BLaER1 (cell line): ENCODE measurements around the gene MAP2K4.

Experiments used
- H3K27ac ChIP-seq: shearing (Covaris generic); formaldehyde crosslinking; 2 replicates; pipeline ENCODE4 v1.8.1; 2022
- H3K27me3 ChIP-seq: shearing (Covaris generic); formaldehyde crosslinking; 2 replicates; pipeline ENCODE4 v1.8.1; 2022
- H3K36me3 ChIP-seq: shearing (Covaris generic); formaldehyde crosslinking; 2 replicates; pipeline ENCODE4 v1.8.1; 2022
- H3K4me1 ChIP-seq: shearing (Covaris generic); formaldehyde crosslinking; 2 replicates; pipeline ENCODE4 v1.8.1; 2022
- H3K4me2 ChIP-seq: shearing (Covaris generic); formaldehyde crosslinking; 2 replicates; pipeline ENCODE4 v1.8.1; 2022
- H3K4me3 ChIP-seq: shearing (Covaris generic); formaldehyde crosslinking; 2 replicates; pipeline ENCODE4 v1.8.1; 2022
- H3K9ac ChIP-seq: shearing (Covaris generic); formaldehyde crosslinking; 2 replicates; pipeline ENCODE4 v1.8.1; 2022
- H3K9me3 ChIP-seq: shearing (Covaris generic); formaldehyde crosslinking; 2 replicates; pipeline ENCODE4 v1.8.1; 2022
- H4K20me1 ChIP-seq: shearing (Covaris generic); formaldehyde crosslinking; 2 replicates; pipeline ENCODE4 v1.8.1; 2022
- Cebpa-rat ChIP-seq: shearing (Covaris generic); IDR thresholded peaks from 2 replicates; pipeline ENCODE4 v1.8.1; 2022

MAP2K4 gene

DNA sequence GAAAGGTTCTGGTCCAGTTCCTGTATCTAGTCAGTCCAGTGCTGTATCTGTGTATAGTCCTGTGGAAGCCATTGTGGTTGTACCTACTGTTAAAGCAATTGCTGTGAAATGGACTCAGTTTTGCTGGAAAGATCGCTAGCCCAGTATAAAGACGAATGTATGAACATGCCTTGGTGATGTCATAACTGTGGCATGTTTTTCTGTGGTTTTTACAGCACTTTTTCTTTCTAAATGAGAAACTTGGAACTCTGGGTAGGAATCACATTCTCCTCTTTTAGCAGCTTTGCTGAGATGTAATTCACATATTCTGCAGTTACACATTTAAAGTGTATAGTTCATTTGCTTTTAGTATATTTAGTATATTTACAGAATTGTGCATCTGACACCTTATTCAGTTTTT, 58.1 kb downstream of the MAP2K4 start:
- no peak overlapping the region for H3K9ac ChIP-seq
- TF ChIP-seq Cebpa-rat = no peak
- peaks cover 46% of the 10 kb centered on the region; the same call in 1 of the 2 replicates for H4K20me1 ChIP-seq
- H3K9me3 ChIP-seq = peaks cover 5% of the 10 kb centered on the region; the same call in 1 of the 2 replicates
- H3K36me3 ChIP-seq = peaks cover 47% of the 10 kb centered on the region
- no peak overlapping the region for H3K4me2 ChIP-seq
- no peaks in the 10 kb centered on the region for H3K27me3 ChIP-seq
- H3K27ac ChIP-seq = no peak overlapping the region
- no peak overlapping the region for H3K4me3 ChIP-seq
- H3K4me1 ChIP-seq = no peaks in the 10 kb centered on the region

DNA sequence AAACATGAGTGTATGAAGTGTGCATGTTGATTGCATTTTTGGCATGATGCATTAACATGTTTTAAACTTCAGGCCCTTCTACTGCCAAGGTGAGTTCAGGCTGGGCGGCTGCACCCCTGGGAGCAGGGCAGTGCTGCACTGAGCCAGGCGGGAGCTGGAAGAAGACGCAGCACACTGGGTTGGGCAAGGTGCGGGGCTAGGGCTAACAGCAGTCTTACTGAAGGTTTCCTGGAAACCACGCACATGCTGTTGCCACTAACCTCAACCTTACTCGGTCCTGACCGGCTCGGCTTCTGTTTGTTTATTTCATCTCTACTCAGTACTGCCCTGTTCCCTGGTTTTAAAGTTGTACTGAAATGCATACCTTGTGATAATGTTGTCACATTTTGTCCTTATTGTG, 61.0 kb downstream of the MAP2K4 start:
- no peak overlapping the region for H3K4me2 ChIP-seq
- H3K36me3 ChIP-seq = peaks cover 40% of the 10 kb centered on the region
- H3K4me3 ChIP-seq = no peak overlapping the region
- no peak overlapping the region for H3K9ac ChIP-seq
- no peak overlapping the region for H3K27ac ChIP-seq
- H3K9me3 ChIP-seq = peaks cover 5% of the 10 kb centered on the region; the same call in 1 of the 2 replicates
- peaks cover 43% of the 10 kb centered on the region; the same call in 1 of the 2 replicates for H4K20me1 ChIP-seq
- no peaks in the 10 kb centered on the region for H3K27me3 ChIP-seq
- no peak for TF ChIP-seq Cebpa-rat
- H3K4me1 ChIP-seq = no peaks in the 10 kb centered on the region

DNA sequence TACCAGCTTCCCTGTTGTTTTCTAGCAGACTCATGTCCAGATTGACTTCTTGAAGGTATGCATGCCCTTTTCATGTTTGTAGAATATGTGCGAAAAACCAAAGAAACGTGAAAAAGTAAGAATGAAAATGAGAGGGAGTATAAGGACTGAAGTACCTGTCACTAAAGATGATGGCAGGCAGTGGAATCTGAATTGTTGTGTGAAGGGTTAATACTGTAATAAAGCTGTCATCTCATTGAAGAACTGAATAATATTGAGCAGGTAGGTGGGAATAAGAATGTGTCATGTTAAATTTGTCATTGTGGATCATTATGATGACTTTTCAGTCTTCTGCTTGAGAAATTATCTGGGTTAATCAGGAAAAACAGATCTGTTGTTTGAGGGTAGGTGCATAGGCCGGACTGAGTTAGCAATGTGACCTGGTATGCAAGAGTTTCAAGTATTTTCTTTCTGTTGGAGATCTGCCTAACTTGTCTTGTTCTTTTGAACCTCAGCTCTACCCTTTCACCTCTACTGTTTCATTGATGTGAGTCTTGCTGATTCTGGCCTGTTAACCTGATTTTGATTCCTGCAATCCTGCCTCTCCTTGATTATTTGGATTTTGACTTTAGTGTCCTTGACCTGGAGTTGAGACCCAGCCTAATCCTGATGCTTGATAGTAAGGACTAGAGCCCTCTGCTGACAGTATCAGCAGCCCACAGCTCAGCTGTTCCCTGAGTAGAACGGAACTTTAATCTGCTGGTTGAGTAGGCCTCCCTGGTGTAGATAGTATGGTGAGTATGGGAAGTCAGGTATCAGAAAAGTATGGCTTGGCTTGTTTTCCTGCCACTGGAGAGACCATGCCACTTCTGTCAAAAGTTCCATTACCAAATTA, 64.6 kb downstream of the MAP2K4 start:
- no peak for TF ChIP-seq Cebpa-rat
- Histone ChIP-seq H3K9me3 (no peaks in the 10 kb centered on the region), H3K36me3 (peaks cover 36% of the 10 kb centered on the region), H3K4me2 (no peak overlapping the region), H3K4me3 (no peak overlapping the region), H3K4me1 (no peaks in the 10 kb centered on the region), H4K20me1 (peaks cover 33% of the 10 kb centered on the region), H3K27me3 (no peaks in the 10 kb centered on the region), H3K9ac (no peak overlapping the region), H3K27ac (no peak overlapping the region)

DNA sequence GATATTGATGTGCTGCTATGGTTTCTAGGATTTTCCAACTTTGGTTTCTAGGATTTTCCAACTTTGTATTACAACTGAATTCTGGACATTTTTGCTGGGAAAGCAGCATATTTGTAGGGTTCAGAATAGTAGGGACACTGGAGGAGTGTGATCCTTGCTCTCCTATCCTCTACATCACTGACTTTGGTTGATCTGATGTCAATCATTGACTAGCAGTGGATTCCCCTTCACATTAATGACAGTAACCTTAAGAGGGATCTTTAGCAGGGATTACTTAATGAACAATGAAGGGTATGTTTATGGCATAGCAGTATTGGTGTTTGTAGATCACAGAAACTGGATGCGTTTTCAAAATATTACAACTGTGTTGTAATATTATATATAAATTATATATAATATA, 67.4 kb downstream of the MAP2K4 start:
- Histone ChIP-seq H4K20me1 (peaks cover 24% of the 10 kb centered on the region), H3K4me2 (no peak overlapping the region), H3K9me3 (no peaks in the 10 kb centered on the region), H3K4me3 (no peak overlapping the region), H3K27me3 (no peaks in the 10 kb centered on the region), H3K27ac (no peak overlapping the region), H3K4me1 (no peaks in the 10 kb centered on the region), H3K36me3 (peaks cover 35% of the 10 kb centered on the region), H3K9ac (no peak overlapping the region)
- no peak for TF ChIP-seq Cebpa-rat

DNA sequence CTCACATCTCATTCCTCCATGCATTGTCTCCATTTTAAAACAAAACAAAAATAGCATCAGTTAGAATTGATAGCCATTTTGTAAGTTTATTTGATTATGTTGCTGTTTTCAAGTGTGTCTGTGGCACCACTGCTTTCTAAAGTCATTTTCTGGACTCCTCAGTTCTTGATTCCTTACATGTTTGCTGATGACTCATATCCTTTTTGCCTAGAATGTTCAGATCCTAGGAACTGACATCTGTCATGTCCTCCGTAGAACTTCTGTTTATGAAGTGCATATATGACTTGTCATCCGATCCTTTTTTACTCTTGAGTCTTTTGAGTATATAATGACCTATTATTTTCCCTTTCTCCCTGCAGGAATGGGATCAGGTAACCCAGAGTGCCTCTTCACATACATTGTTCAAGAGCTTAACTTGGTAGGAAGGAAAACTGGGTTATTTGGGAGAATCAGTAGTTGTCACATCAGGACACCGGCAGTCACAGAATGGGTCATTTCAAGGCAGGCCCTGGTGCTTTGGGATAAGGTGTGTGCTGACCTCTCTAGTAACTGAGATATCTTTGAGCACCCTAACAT, 69.2 kb downstream of the MAP2K4 start:
- Histone ChIP-seq H3K27ac (no peak overlapping the region), H3K4me2 (no peak overlapping the region), H3K36me3 (peaks cover 39% of the 10 kb centered on the region), H3K4me1 (no peaks in the 10 kb centered on the region), H3K4me3 (no peak overlapping the region), H4K20me1 (peaks cover 25% of the 10 kb centered on the region), H3K9me3 (no peaks in the 10 kb centered on the region), H3K27me3 (no peaks in the 10 kb centered on the region), H3K9ac (no peak overlapping the region)
- no peak for TF ChIP-seq Cebpa-rat

DNA sequence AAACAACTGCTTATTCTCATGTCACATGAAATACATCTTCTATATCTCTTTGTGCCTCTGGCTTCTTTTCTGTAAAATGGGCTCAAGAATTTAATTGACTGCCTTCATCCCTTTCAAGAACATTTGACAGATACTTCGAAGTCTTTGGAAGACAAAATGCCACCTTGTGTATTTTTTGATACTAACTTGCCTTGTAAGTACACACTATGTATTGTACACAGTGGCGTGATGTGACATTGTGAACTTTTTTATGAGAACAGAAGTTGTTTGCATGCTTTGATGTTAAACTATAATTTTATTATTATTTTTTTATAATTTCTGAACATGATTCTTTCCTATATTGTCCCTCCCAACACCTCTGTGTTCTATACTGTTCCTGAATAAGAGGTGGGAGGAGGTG, 73.7 kb downstream of the MAP2K4 start:
- H3K9me3 ChIP-seq = no peaks in the 10 kb centered on the region
- H3K27ac ChIP-seq = no peak overlapping the region
- H3K4me3 ChIP-seq = no peak overlapping the region
- peaks cover 13% of the 10 kb centered on the region for H4K20me1 ChIP-seq
- no peak overlapping the region for H3K9ac ChIP-seq
- no peak for TF ChIP-seq Cebpa-rat
- H3K36me3 ChIP-seq = peaks cover 47% of the 10 kb centered on the region
- peaks cover 10% of the 10 kb centered on the region for H3K4me1 ChIP-seq
- H3K27me3 ChIP-seq = no peaks in the 10 kb centered on the region
- no peak overlapping the region for H3K4me2 ChIP-seq

DNA sequence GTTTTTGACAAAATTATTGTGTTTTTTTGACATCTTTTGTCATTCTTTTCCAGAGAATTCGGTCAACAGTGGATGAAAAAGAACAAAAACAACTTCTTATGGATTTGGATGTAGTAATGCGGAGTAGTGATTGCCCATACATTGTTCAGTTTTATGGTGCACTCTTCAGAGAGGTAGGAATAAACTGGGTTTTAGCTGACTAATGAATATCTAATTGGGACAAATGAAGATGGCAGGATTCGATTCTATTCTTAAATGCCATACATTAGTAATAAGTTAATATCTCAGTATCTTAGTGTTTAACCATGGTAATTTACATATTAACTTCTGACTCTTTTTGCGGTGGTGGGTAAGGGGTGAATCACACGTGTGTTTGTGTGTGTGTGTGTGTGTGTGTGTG, 74.8 kb downstream of the MAP2K4 start:
- Histone ChIP-seq H3K27ac (no peak overlapping the region), H3K4me2 (no peak overlapping the region), H3K4me1 (peaks cover 10% of the 10 kb centered on the region), H3K27me3 (no peaks in the 10 kb centered on the region), H4K20me1 (peaks cover 6% of the 10 kb centered on the region; the same call in 1 of the 2 replicates), H3K9ac (no peak overlapping the region), H3K4me3 (no peak overlapping the region), H3K36me3 (peaks cover 45% of the 10 kb centered on the region), H3K9me3 (no peaks in the 10 kb centered on the region)
- TF ChIP-seq Cebpa-rat = no peak

DNA sequence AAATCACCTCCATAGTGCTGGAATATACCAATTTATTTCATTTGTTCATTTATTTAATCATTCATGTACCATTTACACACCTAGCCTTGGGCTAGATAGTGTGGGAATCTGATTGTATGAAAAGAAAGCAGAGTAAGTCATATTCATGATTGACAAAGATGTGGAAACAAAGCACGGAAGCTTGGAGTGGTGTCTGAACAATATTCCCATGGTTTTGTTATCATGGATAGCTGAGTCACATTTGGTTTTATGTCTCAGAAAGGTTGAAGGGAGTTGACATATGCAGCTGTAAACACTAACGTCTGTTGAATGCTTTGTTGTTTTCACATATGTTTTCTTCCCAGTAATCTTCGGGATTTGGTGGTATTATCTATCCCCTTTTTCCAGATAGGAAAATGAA, 76.6 kb downstream of the MAP2K4 start:
- peaks cover 10% of the 10 kb centered on the region for H3K4me1 ChIP-seq
- H4K20me1 ChIP-seq = 0 out of 2 replicates have a peak, but pooled peaks cover 6% of the 10 kb centered on the region
- no peak overlapping the region for H3K4me2 ChIP-seq
- no peaks in the 10 kb centered on the region for H3K27me3 ChIP-seq
- TF ChIP-seq Cebpa-rat = no peak
- H3K9me3 ChIP-seq = no peaks in the 10 kb centered on the region; the same call in 1 of the 2 replicates
- no peak overlapping the region for H3K27ac ChIP-seq
- peaks cover 38% of the 10 kb centered on the region for H3K36me3 ChIP-seq
- H3K4me3 ChIP-seq = no peak overlapping the region
- H3K9ac ChIP-seq = no peak overlapping the region

DNA sequence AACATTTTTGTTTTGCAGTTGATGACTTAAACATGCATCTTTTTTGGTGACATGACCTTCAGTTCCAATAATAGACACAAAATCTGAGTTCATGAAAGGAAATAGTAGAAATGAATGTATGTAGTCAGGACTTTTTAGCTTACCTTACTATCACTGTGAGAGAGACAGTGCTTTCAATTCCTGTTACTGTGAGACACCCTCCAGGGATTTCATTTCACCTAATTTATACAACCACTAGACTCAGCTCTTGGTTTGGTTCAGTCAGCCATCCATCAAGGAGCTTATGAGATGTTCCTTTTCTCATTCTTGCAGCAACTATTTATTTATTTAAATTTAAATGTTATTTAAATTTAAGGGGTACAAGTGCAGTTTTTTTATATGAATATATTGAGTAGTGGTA, 77.9 kb downstream of the MAP2K4 start:
- Histone ChIP-seq H3K27ac (no peak overlapping the region), H3K4me2 (no peak overlapping the region), H3K9me3 (no peaks in the 10 kb centered on the region; the same call in 1 of the 2 replicates), H3K4me1 (peaks cover 10% of the 10 kb centered on the region), H3K27me3 (no peaks in the 10 kb centered on the region), H3K9ac (no peak overlapping the region), H3K36me3 (peaks cover 43% of the 10 kb centered on the region), H3K4me3 (no peak overlapping the region), H4K20me1 (peaks cover 6% of the 10 kb centered on the region; the same call in 1 of the 2 replicates)
- TF ChIP-seq Cebpa-rat = no peak

DNA sequence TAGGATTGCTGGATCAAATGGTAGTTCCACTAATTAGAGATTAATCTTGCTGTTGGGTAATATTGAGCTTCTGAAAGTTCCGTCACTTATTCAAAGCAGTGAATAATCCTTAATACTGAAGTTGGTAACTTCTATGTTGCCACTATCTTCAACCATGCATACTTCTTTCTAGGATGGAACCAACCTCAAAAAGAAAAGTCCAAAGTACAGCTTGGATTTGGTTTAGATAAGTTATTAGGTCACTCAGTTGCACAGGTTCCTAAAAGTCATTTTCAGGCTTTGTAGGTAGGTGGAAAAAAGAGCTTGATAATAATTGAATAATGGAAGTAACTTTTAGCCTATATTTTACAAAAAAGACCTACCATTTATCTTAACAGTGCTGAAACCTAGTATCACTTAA, 78.7 kb downstream of the MAP2K4 start:
- Histone ChIP-seq H3K4me1 (peaks cover 10% of the 10 kb centered on the region), H3K36me3 (peaks cover 43% of the 10 kb centered on the region), H4K20me1 (peaks cover 11% of the 10 kb centered on the region), H3K9ac (no peak overlapping the region), H3K9me3 (no peaks in the 10 kb centered on the region; the same call in 1 of the 2 replicates), H3K4me2 (no peak overlapping the region), H3K27ac (no peak overlapping the region), H3K4me3 (no peak overlapping the region), H3K27me3 (no peaks in the 10 kb centered on the region)
- no peak for TF ChIP-seq Cebpa-rat
